NCI-H345 treated with DMSO at 0.1 percent for 48 hours (cell line): ENCODE measurements around the gene NUP133.

Source experiments
- DNase-seq: peaks from one replicate; lab custom pipeline; 2025; ENCODE audit not compliant: unreplicated experiment; lab: John Stamatoyannopoulos, UW

The NUP133 gene

DNA sequence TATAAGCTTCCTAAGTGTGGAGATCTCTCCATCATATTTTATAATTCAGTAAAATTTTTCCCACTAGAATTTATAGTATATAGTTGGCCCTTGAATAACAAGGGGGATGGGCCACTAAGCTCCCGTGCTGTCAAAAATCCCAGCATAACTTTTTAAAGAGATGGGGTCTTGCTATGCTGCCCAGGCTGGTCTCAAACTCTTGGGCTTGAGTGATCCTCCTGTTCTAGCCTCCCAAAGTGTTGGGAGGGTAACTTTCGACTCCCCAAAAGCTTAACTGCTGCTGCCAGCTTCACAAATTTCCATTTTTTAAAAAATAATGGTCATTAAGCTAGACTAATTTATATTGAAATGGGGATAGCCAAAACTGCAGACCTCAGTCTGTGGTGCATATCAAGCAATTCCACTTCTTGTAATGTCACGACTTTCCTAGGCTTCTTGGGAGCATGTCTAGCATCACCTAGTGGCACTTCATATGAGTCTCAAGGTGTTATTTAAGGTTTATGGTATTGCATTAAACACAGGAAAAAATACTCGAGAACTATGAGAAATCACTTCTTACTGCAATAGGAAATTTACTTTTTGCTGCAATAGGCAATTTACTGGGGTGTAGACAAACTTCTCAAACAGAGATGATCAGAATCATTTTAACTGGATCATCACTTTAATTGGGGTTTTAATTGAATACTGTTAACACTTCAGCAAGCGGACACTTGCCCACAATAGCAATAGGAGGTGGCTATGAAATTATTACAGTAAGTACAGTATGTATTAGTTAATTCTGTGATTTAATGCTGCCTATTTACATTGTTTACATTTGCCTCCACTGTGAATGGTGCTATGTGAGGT, 55.0 kb downstream of the NUP133 start:
- no peak for DNase-seq

DNA sequence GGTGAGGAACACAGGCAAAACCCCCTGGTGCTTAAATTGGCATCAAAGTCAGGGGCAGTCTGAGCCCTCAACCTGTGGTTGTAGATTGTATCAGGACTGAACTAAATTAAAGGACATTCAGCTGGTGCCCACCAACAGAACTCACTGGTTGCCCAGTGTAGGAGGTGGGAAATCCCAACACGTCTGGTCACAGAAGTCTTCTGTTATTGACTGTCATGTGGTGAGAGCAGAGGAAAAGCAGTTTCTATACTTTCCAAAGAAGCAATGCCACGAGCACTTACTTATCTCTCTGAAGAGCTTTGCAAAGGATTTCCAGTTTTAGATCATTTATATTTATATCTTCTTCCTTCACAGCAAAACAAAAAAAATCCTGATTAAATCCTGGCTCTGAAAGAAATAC, 59.3 kb downstream of the NUP133 start:
- no peak for DNase-seq

DNA sequence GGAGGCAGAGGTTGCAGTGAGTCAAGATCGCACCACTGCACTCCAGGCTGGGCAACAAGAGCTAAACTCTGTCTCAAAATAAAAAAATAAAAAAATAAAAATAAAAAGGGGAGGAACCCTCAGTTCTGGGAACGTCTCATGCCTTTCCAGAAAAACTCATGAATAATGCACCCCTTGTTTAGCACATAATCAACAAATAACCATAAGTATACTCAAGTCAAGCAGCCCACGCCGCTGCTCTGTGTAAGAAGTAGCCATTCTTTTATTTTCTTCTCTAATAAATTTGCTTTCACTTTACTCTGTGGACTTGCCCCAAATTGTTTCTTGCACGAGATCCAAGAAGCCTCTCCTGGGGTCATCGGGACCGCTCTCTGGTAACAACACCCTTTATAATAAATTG, 59.8 kb downstream of the NUP133 start:
- no peak for DNase-seq

DNA sequence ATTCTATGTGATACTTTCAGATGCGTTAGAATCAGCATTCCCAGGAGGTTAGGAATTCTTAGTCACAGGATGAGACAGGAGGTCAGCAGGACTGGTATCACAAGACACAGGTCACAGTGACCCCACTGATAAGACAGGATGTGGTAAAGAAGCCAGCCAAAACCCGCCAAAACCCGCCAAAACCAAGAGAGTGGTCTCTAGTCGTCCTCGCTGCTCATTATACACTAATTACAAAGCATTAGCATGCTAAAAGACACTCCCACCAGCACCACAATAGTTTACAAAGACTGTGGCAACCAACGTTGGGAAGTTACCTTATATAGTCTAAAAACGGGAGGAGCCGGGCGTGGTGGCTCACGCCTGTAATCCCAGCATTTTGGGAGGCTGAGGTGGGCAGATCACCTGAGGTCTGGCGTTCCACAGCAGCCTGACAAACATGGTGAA, 60.3 kb downstream of the NUP133 start:
- DNase-seq, result no peak

DNA sequence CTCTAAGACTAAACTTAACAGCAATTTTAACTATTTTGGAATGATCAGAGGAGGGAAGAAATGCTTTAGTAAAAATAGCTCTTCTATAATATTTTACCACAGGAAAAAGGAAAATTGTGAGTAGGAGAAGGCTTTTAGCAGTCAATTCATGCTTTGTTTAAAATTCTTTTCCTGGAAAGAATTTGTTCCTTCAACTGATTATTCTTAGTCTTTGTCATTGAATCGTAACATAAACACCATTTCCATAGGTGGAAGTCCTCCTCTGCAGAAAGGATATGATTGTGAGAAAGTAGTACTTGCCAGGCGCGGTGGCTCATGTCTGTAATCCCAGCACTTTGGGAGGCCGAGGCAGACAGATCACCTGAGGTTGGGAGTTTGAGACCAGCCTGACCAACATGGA, 62.3 kb downstream of the NUP133 start:
- DNase-seq, result no peak

DNA sequence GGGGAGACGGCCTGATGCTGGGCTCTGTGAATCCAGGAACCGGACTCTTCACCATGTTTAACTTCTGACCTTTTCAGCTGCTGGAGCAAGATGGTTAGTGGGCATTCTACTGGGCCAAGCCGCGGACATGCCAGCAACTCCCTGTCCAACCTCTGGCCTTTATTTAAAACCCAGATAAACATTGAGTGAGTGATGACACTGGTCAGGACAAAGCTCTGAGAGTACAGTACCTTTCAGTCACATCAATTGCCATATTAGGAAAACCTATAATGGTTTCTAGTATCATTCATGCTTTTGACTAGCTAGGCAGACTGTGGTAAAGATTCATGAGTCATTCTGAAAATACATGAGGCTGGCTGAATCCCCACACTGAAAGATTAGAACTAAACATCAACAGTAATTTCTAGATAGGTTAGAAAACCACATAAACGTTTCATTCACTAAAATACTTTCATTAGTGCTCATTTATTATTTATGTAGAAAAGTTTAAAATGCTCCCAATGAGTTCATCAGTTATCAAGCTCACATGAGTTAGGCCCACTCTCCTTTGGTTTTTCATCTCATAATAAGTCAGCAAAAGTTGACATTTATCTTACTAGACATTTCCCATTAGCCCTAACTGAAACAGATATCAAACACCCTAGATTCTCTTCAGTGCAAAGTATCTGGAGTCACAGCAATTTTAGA, 67.1 kb downstream of the NUP133 start:
- DNase-seq, result no peak

DNA sequence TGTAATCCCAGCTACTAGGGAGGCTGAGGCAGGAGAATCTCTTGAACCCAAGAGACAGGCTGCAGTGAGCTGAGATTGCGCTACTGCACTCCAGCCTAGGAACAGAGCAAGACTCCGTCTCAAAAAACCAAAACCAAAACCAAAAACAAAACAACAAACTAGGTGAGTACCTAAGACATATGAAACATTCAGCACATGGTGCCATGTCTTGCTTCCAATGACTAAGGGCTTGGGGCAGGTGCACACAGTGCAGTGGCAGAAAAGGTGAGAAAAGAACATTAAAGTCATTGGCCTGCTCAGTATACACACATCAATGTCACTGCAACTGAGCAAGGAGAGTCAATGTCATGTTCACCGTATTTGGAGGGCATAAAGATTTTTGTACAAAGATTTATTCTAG, 70.1 kb downstream of the NUP133 start:
- no peak for DNase-seq

DNA sequence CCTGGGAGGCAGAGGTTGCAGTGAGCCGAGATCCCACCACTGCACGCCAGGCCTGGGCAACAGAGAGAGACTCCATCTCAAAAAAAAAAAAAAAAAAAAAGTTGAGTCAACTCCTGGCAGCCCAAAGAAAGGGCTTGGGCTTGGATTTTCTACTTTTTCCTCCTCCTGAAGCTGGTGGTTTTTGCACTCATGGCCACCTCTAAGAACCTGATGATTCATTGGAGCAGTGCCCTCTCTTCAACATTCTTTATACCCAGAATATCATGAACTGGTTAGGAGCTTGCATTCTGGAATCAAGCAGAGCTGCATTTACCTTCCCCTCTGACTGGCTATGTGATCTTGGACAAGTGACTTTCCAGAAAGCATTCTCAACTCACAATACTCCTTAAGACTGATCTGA, 70.7 kb downstream of the NUP133 start:
- DNase-seq, result no peak

DNA sequence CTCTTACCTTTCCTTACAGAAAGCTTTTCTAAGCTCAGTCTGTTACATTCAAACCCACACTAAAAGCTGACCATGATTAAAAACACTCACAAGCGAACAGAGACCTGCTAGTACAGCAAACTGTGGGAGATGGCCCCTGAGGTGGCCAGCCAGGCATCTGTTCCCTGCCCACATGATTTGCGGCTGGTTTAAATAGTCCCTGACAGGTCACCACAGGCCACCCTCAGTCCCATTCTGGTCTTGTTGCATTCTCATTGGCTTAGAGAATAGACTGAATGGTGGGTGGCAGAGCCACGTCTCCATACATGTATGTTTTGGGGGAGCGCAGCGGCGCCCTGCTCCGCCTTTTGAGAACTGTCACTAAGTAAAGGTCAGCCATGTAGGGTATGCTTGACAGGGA, 71.9 kb downstream of the NUP133 start:
- DNase-seq, result no peak

DNA sequence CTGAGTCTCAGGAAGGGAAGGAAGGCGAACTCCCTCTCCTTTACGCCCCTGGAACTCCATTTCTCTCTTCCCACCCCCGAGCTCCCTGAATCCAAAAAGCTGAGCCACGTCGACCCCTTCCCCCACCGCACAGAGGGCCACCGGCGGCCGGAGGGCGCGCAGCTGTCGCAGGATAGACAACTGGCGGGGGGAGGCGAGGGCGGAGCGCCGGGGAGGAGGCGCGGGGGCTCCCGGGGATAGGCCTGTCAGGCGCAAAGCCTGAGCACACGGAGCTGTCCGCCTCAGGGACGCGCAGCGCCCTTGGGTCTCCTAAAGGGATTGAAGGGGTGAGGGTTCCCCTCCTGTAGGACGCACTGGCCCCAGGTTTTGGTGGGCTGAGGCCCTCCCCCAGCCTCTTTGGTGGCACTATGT, 73.5 kb downstream of the NUP133 start:
- DNase-seq, result no peak

DNA sequence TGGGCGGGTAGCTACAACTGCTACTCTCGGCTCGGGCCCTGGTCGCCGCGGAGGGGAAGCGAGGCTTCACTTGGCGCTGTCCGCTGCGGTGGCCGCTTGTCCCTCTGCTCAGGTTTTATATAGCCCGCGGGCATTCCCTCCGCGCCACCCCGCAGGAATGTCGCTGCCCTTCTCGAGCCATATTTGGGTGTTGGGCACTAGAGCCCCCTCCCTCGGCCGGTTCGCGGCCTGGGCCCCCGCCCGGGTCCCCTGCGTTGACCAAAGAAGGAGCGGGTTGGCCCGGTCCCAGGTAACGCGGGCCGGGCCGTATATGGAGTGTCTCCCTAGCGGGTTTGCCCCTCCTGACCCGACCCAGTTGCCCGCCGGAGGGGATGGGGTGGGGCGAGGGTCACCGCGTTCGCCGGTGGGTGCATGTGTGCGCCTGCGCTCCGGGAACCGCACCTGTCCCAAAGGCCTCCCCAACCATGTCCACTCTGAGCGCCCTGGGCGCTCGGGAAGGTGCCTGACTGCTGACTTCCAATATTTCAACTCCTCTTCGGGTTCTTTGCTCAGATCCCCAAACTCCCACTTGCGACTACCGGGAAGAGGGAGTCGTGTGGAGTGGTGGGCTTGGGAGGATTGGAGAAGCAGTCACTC, 74.0 kb downstream of the NUP133 start, which contains the start of gene ACTA1:
Gene ACTA1, minus strand, starts transcription at position 90 of the 636 bp plus-strand sequence. CDS start 979 bp downstream, outside the sequence.
- no peak for DNase-seq

DNA sequence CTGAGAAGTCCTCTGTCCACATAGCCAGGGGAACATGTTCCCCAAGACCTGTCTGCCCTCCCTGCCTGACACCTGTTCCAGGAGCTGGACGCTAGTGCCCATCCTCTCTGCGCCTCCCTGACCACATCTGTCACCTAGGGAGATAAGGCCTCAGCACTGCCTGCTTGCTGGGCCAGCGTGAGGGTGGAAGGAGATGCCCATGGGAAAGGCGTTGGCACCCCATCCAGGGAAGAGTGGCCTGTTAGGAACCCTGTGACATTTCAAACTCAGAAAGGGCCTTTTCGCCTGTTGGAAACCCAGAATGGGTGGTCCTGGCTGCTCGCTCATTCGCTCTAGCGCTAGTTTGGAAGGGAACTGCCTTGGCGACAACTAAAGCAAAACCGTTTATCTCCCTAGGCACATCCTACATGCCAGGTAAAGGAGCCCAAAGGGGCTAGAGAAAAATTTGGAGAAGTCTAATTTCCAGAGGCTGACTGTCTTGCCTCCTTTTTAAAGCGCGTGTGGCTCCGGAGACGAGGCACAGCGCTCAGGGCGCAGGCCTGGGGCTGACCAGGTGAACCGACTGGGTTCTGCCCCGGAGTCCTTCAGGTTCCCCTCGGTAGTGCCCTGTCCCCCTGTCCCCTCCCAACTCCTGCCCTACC, 74.7 kb downstream of the NUP133 start:
- DNase-seq, result no peak

DNA sequence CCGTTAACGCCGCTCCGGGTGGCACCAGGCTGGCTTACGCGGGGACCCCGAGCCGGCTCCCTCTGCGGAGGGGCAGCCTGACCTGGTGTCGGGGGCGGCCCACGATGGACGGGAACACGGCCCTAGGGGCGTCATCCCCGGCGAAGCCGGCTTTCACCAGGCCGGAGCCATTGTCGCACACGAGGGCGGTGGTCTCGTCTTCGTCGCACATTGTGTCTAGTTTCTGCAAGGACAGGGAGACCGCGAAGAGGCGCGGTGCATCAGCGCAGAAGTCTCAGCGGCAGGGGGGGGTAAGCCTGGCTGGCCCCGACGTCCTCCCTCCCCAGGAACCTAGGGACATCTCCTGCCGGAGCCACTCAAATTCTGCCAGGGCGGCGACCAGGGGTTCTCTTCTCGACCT, 75.2 kb downstream of the NUP133 start:
- no peak for DNase-seq

DNA sequence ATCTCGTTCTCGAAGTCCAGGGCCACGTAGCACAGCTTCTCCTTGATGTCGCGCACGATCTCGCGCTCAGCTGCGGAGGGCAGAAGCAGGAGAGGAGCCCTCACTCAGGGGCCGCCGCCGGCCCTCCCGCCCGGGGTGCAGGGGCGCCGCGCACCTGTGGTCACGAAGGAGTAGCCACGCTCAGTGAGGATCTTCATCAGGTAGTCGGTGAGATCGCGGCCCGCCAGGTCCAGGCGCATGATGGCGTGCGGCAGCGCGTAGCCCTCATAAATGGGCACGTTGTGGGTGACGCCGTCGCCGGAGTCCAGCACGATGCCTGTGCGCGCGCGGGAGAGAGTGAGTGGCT, 76.1 kb downstream of the NUP133 start:
- no peak for DNase-seq

DNA sequence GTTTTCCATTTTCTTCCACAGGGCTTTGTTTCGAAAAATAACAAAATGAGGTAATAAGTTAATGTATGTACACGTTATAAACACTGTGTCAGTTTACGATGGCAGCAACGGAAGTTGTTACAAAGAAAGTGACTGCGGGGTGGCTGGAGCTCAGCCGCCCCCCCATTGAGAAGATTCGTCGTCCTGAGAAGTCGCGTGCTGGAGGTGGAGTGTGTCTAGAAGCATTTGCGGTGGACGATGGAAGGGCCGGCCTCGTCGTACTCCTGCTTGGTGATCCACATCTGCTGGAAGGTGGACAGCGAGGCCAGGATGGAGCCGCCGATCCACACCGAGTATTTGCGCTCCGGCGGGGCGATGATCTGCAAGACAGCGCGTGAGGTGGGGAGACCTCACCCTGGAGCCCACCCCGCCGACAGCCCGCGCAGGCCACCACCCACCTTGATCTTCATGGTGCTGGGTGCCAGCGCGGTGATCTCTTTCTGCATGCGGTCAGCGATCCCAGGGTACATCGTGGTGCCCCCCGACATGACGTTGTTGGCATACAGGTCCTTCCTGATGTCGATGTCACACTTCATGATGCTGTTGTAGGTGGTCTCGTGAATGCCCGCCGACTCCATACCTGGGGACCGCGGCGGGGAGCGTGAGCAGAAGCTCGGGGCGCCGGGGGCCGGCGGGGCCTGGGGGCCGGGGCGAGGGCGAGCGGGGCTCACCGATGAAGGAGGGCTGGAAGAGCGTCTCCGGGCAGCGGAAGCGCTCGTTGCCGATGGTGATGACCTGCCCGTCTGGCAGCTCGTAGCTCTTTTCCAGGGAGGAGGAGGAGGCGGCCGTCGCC, 76.6 kb downstream of the NUP133 start:
- DNase-seq, result no peak

DNA sequence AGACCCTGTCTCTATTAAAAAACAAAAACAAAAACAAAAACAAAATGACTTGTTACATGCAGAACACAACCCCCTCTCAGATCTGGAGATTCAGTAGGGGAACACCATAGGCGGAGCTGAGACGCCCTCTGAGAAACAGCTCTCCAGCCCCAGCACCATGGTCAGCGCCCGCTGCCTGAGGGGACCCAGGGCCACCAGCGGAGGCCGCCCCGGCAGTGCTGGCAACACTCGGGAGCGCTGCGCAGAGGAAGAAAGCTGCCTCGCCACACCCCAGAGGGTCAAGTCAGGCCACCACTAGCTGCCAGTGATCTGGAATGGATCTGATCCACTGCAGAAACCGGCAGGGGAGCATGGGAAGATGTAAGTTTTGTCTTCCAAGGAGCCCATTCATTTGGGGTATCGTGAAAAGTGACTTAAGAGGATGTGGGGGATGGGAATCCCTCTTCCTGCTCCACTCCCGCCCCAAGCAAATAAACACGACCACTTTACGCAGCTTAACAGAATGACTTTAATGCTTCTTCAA, 77.3 kb downstream of the NUP133 start:
- no peak for DNase-seq

DNA sequence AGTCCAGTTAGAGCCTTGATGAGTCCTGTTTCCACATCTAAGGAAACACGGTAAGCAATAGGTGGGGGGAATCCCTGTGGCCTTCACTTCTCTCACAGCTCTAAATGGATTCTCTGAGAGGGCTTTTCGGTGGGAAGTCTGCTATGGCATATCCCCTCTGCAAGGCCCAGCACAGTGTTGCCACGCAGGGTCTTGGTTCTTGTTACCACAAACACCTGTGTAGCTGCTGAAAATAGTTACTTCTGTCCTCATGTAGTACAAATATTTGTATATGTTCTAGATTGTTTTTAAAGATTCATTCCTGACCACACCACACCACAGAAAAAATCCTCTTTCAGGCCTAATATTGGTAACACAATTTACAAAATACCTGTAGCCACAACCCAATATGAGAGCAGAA, 79.9 kb downstream of the NUP133 start:
- no peak for DNase-seq

DNA sequence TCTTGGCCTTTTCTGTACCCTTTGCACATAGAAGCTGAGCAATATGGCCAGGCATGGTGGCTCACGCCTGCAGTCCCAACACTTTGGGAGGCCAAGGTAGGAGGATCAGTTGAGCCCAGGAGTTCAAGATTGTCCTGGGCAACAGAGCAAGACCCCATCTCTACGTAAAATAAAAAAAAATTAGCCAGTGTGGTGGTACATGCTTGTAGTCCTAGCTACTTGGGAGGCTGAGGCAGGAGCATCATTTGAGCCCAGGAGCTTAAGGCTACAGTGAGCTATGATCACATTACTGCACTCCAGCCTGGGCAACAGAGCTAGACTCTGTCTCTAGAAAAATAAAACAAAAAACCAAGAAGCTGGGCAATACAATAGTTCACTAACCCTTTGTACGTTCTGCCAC, 80.6 kb downstream of the NUP133 start:
- DNase-seq, result no peak

DNA sequence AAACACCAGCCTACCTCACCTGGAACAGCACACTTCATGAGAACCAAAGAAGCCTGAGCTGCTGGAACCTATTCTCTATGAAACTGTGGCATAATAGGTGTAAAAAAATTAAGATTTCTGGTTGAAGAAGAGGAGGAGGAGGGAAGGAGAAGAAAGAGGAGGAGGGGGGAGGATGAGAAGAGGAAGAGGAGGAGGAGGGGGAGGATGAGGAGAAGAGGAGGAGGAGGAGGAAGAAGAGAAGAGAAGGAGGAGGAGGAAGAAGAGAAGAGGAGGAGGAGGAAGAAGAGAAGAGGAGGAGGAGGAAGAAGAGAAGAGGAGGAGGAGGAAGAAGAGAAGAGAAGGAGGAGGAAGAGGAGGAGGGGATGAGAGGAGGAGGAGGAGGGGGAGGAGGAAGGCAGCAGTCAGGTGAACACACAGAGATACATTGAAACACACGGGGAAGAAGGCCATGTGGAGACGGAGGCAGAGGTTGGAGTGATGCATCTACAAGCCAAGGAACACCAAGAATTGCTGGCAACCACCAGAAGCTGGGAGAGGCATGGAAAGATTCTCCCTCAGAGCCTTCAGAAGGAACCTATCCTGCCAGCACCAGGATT, 82.5 kb downstream of the NUP133 start:
- DNase-seq, result no peak

DNA sequence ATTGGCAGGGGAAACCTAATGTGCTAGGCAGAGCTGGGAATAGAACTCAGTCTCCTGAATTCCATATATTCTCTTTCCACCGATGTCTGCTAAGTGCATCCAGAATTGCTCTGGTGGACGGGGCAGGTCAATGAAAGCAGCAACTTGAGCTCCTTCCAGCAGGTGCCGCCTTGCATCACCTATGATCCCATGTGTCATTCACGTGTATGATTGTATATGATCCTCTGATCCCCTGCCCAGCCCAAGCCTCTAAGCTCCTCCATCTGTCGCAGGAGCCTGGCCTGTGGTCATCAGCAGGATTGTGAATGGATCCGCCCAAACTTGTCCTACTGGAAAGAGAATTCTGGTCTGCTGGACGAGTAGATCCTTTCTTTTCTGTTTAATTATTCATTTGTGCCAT, 87.4 kb downstream of the NUP133 start:
- DNase-seq, result no peak
